ENCODE measurements around the gene KLRF2.

The KLRF2 gene

DNA sequence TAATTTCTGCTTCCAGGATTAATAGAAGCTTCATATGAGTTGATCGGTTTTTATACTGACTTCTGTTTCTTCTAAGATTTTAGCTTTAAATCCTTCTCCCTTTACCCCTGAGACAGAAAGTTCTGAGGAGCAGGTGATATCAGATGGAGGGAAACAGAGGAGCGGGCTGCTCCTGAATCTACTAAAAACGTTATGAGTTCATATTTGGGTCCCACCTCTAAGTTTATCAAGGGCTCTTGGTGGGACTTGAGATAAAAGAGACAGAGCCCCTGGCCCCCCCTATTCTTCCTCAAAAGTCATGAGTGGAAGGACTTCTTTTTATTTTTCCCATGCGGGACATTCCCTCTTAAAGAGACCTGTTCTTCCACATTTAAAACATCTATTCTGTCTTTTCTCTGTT, 27.1 kb downstream of the KLRF2 start:
- TF ChIP-seq, protein P1, sequence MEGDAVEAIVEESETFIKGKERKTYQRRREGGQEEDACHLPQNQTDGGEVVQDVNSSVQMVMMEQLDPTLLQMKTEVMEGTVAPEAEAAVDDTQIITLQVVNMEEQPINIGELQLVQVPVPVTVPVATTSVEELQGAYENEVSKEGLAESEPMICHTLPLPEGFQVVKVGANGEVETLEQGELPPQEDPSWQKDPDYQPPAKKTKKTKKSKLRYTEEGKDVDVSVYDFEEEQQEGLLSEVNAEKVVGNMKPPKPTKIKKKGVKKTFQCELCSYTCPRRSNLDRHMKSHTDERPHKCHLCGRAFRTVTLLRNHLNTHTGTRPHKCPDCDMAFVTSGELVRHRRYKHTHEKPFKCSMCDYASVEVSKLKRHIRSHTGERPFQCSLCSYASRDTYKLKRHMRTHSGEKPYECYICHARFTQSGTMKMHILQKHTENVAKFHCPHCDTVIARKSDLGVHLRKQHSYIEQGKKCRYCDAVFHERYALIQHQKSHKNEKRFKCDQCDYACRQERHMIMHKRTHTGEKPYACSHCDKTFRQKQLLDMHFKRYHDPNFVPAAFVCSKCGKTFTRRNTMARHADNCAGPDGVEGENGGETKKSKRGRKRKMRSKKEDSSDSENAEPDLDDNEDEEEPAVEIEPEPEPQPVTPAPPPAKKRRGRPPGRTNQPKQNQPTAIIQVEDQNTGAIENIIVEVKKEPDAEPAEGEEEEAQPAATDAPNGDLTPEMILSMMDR (IDR thresholded peaks at IDR 0.05), result no peak

DNA sequence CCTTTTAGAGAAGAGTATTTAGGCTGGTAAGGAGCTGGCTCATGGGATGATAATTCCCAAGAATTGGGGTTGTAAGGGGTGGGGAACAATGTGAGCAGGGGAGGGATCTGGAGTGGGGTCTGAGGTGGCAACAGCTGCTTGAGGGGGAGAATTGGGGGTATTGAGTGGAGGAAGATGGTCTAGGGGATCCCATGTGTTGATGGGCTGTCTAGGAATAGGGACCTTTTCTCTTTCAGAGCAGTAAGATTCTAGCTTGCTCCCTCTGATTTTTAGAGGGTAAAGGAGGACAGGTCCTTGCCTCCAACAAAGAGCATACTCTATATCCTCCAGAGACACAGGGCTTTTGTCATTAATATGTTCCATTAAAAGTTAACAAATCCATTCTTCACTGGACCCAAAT, 28.4 kb downstream of the KLRF2 start:
- TF ChIP-seq, protein P1 (IDR thresholded peaks at IDR 0.05), result no peak

DNA sequence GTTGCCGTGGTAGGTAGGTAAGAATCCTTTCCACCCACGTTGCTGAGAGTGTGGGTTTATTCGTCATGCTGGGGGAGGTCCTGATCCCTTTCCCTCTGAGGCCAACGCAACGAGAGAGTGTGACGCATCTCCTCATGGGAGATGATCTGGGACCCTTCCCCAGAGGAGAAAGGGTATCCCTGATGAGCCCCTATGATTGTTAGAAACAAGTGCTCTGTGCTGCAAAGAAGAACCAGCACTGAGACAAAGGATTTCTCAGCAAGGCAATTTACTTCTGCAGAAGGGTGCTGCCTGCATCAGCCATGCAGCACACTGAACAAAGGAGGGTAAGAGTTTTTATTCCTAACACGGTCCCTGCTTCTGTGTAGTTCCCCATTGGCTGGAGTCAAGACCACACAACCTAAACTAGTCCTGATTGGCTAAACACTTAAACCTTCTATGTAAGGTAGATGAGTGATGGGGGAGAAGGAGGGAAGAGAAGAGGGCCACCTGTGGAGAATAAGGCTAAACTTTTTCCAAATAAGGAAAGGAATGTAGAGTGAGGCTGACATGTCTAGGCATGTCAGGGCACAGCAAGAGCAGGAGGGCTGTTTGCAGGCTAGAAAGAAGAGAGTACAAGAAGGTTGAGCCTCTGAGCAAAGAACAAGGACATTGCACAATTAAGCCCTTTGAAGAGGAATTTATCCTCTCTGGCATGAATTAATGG, 29.6 kb downstream of the KLRF2 start:
- TF ChIP-seq, protein P1 (IDR thresholded peaks at IDR 0.05), result no peak

DNA sequence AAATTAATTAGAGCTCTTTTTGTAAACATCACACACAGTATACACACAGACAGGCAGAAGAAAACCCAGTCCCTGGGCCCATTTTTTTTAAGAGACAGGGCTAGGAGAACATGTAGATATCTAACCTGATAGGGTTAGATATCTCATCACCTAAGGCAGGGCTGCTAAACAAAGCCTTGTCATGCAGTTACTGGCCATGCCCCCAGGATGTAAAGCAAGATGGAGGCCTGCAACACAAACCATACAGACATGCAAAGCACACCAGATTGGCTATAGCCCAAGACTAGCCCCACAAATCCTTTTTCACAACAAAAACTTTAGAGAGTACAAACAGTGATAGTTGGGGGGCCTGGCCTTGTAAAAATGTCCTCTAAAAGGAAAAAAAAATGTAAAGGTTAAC, 30.4 kb downstream of the KLRF2 start:
- TF ChIP-seq, protein P1 (IDR thresholded peaks at IDR 0.05), result no peak

DNA sequence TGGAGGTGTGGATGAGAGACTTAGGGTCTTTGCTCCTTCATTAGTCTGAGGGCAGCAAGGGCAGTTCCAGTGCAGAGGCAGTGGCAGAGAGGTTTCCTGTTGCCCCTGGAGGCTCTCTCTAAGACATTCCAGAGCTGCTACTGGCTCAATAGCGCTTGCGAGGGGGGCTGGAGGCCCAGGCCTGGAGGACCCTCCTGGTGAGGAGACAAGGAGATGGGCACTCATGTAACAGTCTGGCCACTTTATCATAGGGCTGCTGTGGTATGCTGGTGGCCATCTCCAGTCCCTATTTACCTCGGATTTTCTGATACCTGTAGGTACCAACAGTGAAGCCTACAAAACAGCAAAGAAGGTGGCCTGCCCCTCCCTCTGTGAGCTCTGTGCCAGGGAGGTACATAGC, 38.2 kb downstream of the KLRF2 start:
- TF ChIP-seq, protein P1 (IDR thresholded peaks at IDR 0.05), result no peak

DNA sequence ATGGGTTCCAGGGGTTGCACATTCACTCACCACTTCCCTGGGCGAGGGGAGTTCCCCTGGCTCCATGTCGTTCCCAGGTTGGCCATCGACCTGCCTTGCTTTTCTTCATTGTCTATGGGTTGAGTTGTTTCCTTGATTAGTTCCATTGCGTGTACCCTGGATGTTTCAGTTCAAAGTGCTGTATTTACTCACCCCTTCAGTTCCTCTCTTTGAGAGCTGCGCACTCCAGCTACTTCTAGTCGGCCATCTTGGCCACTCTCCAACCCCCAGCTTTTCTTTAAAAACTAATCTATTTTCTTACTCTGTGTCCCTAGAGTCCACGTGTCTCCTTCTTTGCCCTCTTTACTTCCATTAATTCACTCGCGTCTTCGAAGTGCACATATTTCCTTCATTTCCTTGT, 39.2 kb downstream of the KLRF2 start:
- TF ChIP-seq, protein P1 (IDR thresholded peaks at IDR 0.05), result no peak

DNA sequence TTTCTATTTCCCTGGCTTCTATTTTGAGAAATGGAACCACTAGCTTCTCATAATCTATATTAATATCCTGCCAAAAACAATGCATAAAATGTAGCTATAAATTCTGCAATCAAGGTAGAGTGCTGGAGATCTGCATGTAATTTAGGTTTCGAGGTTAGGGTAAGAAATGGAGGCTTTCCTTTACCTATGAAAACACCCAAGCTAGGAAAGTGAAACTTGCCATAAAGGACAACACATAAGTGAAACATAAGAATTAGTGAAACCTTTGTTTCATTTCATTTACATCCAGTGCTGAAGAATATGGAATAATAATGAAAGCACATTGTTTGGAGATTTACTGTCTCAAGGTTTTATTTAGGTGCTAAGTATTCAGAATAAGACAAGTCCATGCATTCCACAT, 41.1 kb downstream of the KLRF2 start:
- TF ChIP-seq, protein P1 (IDR thresholded peaks at IDR 0.05), result no peak
